SK-N-SH (cell line): Measurements from ENCODE around the gene ABHD11. TPM values are rescaled to one million over a fixed set of nuclear protein-coding genes. Genes with fewer than 3 reads are reported as not detected.

Source experiments
- CTCF ChIA-PET: fragments of 300-600, 350-600 bp; formaldehyde crosslinking; extraction: SDS; loops from one replicate; lab custom pipeline; 2021; lab: Yijun Ruan, JAX
- POLR2A ChIA-PET: fragments of 350-600 bp; sonication (Branson Sonifier 250); formaldehyde crosslinking; extraction: SDS; loops from one replicate; lab custom pipeline; 2020; ENCODE audit warnings: antibody characterized with exemption, inconsistent platforms; lab: Yijun Ruan, JAX
- DNase-seq: peaks from one replicate; pipeline ENCODE4 v3.0.0; 2012
- H2AFZ ChIP-seq: fragments of 200-600 bp; sonication (generic); 2 replicates; pipeline ENCODE4 v1.8.1; 2016; ENCODE audit warnings: antibody characterized with exemption, mild to moderate bottlenecking, low read depth
- H3F3A ChIP-seq: fragments of 200-600 bp; sonication (generic); replicated peaks from 2 replicates; pipeline ENCODE3; 2016; ENCODE audit warnings: antibody characterized with exemption, mild to moderate bottlenecking; ENCODE audit not compliant: insufficient read depth
- H3K27ac ChIP-seq, 2 experiments: fragments of 200-500 bp in 1 of 2; fragments of 200-600 bp in 1 of 2; sonication (Bioruptor generic) in 1 of 2; sonication (generic), shearing (Covaris generic) in 1 of 2; 2 replicates each; pipeline versions ENCODE4 v1.5.1 to v1.6.1; 2014 to 2016; ENCODE audit warnings: low read depth in 2 of 2, inconsistent platforms in 1 of 2, low read length in 1 of 2, mild to moderate bottlenecking in 1 of 2, mixed read lengths in 1 of 2
- H3K27me3 ChIP-seq: fragments of 200-600 bp; sonication (generic), shearing (Covaris generic); 2 replicates; pipeline ENCODE4 v1.6.1; 2016; ENCODE audit warnings: mixed run types; ENCODE audit not compliant: insufficient read depth
- H3K36me3 ChIP-seq, 2 experiments: fragments of 200-500 bp in 1 of 2; fragments of 200-600 bp in 1 of 2; sonication (Bioruptor generic) in 1 of 2; sonication (generic) in 1 of 2; replicated peaks in 1 of 2; 2 replicates each; pipeline versions ENCODE3 to v1.5.1; 2014 to 2016; ENCODE audit warnings: low read length in 1 of 2, mild to moderate bottlenecking in 1 of 2; ENCODE audit not compliant: insufficient read depth in 2 of 2, control insufficient read depth in 1 of 2
- H3K4me1 ChIP-seq, 2 experiments: fragments of 200-500 bp in 1 of 2; fragments of 200-600 bp in 1 of 2; sonication (Bioruptor generic) in 1 of 2; sonication (generic), shearing (Covaris generic) in 1 of 2; 2 replicates each; pipeline versions ENCODE4 v1.5.1 to v1.6.1; 2014 to 2016; ENCODE audit warnings: low read depth in 1 of 2, low read length in 1 of 2, mixed run types in 1 of 2; ENCODE audit not compliant: insufficient read depth in 2 of 2, control insufficient read depth in 1 of 2
- H3K4me2 ChIP-seq: fragments of 200-600 bp; sonication (generic), shearing (Covaris generic); 2 replicates; pipeline ENCODE4 v1.6.1; 2017; ENCODE audit warnings: mixed run types
- H3K4me3 ChIP-seq, 2 experiments: fragments of 200-500 bp in 1 of 2; fragments of 200-600 bp in 1 of 2; sonication (Bioruptor generic) in 1 of 2; sonication (generic), shearing (Covaris generic) in 1 of 2; 2 replicates each; pipeline versions ENCODE4 v1.5.1 to v1.8.1; 2014 to 2016; ENCODE audit warnings: low read depth in 2 of 2, inconsistent platforms in 1 of 2, low read length in 1 of 2, mild to moderate bottlenecking in 1 of 2, mixed read lengths in 1 of 2, moderate library complexity in 1 of 2
- H3K79me2 ChIP-seq: fragments of 200-600 bp; sonication (generic); 2 replicates; pipeline ENCODE4 v1.8.1; 2017; ENCODE audit warnings: mild to moderate bottlenecking; ENCODE audit not compliant: insufficient read depth
- H3K9ac ChIP-seq: fragments of 200-600 bp; sonication (generic); 2 replicates; pipeline ENCODE4 v1.6.1; 2017; ENCODE audit warnings: mixed run types
- H3K9me2 ChIP-seq: fragments of 200-600 bp; sonication (generic); 2 replicates; pipeline ENCODE4 v1.6.1; 2017; ENCODE audit warnings: mixed run types
- H3K9me3 ChIP-seq: fragments of 200-600 bp; sonication (generic); 2 replicates; pipeline ENCODE4 v1.6.1; 2017; ENCODE audit warnings: mixed run types, mild to moderate bottlenecking, moderate library complexity
- H4K20me1 ChIP-seq: fragments of 200-600 bp; sonication (generic); 2 replicates; pipeline ENCODE4 v1.6.1; 2017; ENCODE audit warnings: mild to moderate bottlenecking, mixed run types; ENCODE audit not compliant: insufficient read depth
- ELF1 ChIP-seq: IDR thresholded peaks from 2 replicates; pipeline ENCODE4 v1.4.0; 2012
- EZH2phosphoT487 ChIP-seq: fragments of 200-600 bp; sonication (generic); IDR thresholded peaks from 2 replicates; pipeline ENCODE4 v1.6.1; 2017; ENCODE audit warnings: low read depth, mixed run types, mild to moderate bottlenecking, antibody characterized with exemption, moderate library complexity, borderline replicate concordance
- FOSL2 ChIP-seq: IDR thresholded peaks from 2 replicates; pipeline ENCODE4 v1.4.0; 2012; ENCODE audit warnings: low read depth, mild to moderate bottlenecking, moderate library complexity, borderline replicate concordance
- MEF2A ChIP-seq: IDR thresholded peaks from 2 replicates; pipeline ENCODE4 v1.4.0; 2012; ENCODE audit warnings: low read depth, borderline replicate concordance
- NRF1 ChIP-seq: IDR thresholded peaks from 2 replicates; pipeline ENCODE4 v1.6.1; 2012; ENCODE audit warnings: low read depth, mild to moderate bottlenecking, low read length
- RCOR1 ChIP-seq: fragments of 150-350 bp; IDR thresholded peaks from 2 replicates; pipeline ENCODE4 v1.6.1; 2017; ENCODE audit warnings: antibody characterized with exemption, low read length
- RXRA ChIP-seq: IDR thresholded peaks from 2 replicates; pipeline ENCODE4 v1.4.0; 2012; ENCODE audit warnings: low read depth, mild to moderate bottlenecking, borderline replicate concordance
- SMC3 ChIP-seq: IDR thresholded peaks from 2 replicates; pipeline ENCODE4 v1.6.1; 2012; ENCODE audit warnings: low read depth, low read length, improper control_type of control experiment
- WGBS: methylation state at CpG from one replicate; pipeline ENCODE4 v1.1.6; 2017; ENCODE audit warnings: low lambda C conversion rate; 5-methylcytosine and 5-hydroxymethylcytosine counted together
- polyA plus RNA-seq, 3 experiments: library from polyadenylated mRNA; depleted of rRNA; stranded (reverse); fragments of >200 nt; gene quantifications; 2 replicates each; pipeline ENCODE4 v1.2.3, GENCODE V29; 2012
- TF ChIP-seq, protein P1 (sequence below): fragments of 150-350 bp; IDR thresholded peaks from 2 replicates; pipeline ENCODE4 v1.6.1; 2016; ENCODE audit warnings: mild to moderate bottlenecking, low read depth, low read length
- TF ChIP-seq, protein P2 (sequence below): IDR thresholded peaks from 2 replicates; pipeline ENCODE4; 2012

ABHD11 gene
- polyA plus RNA-seq, 1 of the 3 experiments (the other 2 are of a cell fraction): 29.9 TPM

DNA sequence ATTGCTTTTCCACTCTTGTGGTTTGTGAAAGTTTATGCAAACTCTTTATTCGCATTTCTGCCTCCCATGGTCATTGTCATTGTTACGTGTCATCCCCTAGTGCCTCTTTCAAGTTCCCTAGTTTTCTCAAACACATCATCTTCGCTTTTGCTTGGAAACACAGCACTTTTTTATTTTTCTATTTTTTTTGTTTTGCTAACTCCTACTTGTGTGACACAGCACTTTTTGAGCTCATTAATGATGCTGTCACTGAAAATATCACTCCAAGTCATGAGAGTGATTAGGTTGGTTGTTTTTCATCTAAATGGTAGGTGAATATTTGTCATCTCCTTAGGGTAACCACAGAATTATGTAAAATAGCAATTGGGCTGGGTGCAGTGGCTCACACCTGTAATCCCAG, 10.7 kb downstream of the ABHD11 start:
- Histone ChIP-seq H3K79me2 (no peaks in the 10 kb centered on the region), H2AFZ (no peak overlapping the region), H3K27ac (no peak overlapping the region), H3K9me3 (no peaks in the 10 kb centered on the region), H3K27me3 (no peaks in the 10 kb centered on the region), H3K36me3 (no peaks in the 10 kb centered on the region), H3F3A (peaks cover 6% of the 10 kb centered on the region), H3K4me1 (no peaks in the 10 kb centered on the region), H3K9ac (no peak overlapping the region), H3K9me2 (no peaks in the 10 kb centered on the region), H3K4me3 (no peak overlapping the region), H4K20me1 (no peaks in the 10 kb centered on the region), H3K4me2 (no peak overlapping the region)
- POLR2A ChIA-PET: interaction anchor here (1.2 kb wide), 1 partner anchor 11 kb away, joined by 3 read pairs; the partner anchor contains the start of gene ABHD11
- 70% methylated on average over 3 of the region's 3 CpGs for WGBS
- TF ChIP-seq NRF1 (no peak), ELF1 (no peak), RXRA (no peak), FOSL2 (no peak), MEF2A (no peak), SMC3 (no peak), EZH2phosphoT487 (no peak)
- TF ChIP-seq, protein P1, sequence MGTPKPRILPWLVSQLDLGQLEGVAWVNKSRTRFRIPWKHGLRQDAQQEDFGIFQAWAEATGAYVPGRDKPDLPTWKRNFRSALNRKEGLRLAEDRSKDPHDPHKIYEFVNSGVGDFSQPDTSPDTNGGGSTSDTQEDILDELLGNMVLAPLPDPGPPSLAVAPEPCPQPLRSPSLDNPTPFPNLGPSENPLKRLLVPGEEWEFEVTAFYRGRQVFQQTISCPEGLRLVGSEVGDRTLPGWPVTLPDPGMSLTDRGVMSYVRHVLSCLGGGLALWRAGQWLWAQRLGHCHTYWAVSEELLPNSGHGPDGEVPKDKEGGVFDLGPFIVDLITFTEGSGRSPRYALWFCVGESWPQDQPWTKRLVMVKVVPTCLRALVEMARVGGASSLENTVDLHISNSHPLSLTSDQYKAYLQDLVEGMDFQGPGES: no peak
- TF ChIP-seq, protein P2, sequence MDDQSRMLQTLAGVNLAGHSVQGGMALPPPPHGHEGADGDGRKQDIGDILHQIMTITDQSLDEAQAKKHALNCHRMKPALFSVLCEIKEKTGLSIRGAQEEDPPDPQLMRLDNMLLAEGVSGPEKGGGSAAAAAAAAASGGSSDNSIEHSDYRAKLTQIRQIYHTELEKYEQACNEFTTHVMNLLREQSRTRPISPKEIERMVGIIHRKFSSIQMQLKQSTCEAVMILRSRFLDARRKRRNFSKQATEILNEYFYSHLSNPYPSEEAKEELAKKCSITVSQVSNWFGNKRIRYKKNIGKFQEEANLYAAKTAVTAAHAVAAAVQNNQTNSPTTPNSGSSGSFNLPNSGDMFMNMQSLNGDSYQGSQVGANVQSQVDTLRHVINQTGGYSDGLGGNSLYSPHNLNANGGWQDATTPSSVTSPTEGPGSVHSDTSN: no peak
- CTCF ChIA-PET: interaction anchor here (1.0 to 12.8 kb wide), 4 partner anchors 60 to 120 kb away, joined by 4 to 272 read pairs (median 6); no protein-coding TSS in a partner anchor
- DNase-seq: no peak

DNA sequence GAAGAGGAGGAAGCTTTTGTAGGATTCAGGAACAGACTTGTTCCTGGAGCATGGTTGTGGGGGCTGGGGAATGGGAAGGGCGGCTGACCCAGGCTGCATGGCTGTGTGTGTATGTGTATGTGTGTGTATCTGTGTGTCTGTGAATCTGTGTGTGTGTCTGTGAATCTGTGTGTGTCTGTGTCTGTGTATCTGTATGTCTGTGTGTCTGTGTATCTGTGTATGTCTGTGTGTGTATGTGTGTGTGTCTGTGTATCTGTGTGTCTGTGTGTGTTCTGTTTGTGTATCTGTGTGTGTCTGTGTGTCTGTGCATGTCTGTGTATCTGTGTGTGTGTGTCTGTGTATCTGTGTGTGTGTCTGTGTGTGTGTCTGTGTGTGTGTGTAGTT, 12.5 kb downstream of the ABHD11 start:
- POLR2A ChIA-PET: interaction anchor here (0.6 to 1.0 kb wide), 3 partner anchors 58 to 119 kb away, joined by 3 to 4 read pairs (median 3); no protein-coding TSS in a partner anchor
- no peaks in the 10 kb centered on the region for H4K20me1 ChIP-seq
- H3K79me2 ChIP-seq: no peaks in the 10 kb centered on the region
- no peak overlapping the region for H3K4me3 ChIP-seq
- H3K9me2 ChIP-seq: no peaks in the 10 kb centered on the region
- peaks cover 6% of the 10 kb centered on the region for H3F3A ChIP-seq
- H3K27me3 ChIP-seq: no peaks in the 10 kb centered on the region
- no peak for DNase-seq
- WGBS: 68% methylated on average over 1 of the region's 1 CpG
- no peaks in the 10 kb centered on the region for H3K36me3 ChIP-seq
- CTCF ChIA-PET: interaction anchor here (0.6 to 8.6 kb wide), 35 partner anchors 9 to 308 kb away, joined by 3 to 326 read pairs (median 7); partner anchors contain the start of genes ABHD11, METTL27 and VPS37D
- H3K9ac ChIP-seq: no peak overlapping the region
- no peaks in the 10 kb centered on the region for H3K9me3 ChIP-seq
- no peak for TF ChIP-seq RCOR1
- no peak overlapping the region for H2AFZ ChIP-seq
- H3K4me2 ChIP-seq: no peak overlapping the region
- H3K4me1 ChIP-seq: peaks cover 5 to 8% of the 10 kb centered on the region in 2 experiments; a peak in 2 of 4 replicates
- no peak overlapping the region for H3K27ac ChIP-seq
